Activated CD4-positive, CD25-positive, alpha-beta regulatory T cell treated with anti-CD3 and anti-CD28 coated beads, Interleukin-2, amount 50 U/mL, for 24 hours (primary cell): ENCODE measurements around the gene LCN12.

Experiments
- ATAC-seq, 2 donors: fragments of 150-1000 bp; cut with Tn5 transposase; one replicate each; pipeline ENCODE4 v1.10.0; 2021; ENCODE audit warnings: mild to moderate bottlenecking in 1 of 2, moderate library complexity in 1 of 2

The LCN12 gene

DNA sequence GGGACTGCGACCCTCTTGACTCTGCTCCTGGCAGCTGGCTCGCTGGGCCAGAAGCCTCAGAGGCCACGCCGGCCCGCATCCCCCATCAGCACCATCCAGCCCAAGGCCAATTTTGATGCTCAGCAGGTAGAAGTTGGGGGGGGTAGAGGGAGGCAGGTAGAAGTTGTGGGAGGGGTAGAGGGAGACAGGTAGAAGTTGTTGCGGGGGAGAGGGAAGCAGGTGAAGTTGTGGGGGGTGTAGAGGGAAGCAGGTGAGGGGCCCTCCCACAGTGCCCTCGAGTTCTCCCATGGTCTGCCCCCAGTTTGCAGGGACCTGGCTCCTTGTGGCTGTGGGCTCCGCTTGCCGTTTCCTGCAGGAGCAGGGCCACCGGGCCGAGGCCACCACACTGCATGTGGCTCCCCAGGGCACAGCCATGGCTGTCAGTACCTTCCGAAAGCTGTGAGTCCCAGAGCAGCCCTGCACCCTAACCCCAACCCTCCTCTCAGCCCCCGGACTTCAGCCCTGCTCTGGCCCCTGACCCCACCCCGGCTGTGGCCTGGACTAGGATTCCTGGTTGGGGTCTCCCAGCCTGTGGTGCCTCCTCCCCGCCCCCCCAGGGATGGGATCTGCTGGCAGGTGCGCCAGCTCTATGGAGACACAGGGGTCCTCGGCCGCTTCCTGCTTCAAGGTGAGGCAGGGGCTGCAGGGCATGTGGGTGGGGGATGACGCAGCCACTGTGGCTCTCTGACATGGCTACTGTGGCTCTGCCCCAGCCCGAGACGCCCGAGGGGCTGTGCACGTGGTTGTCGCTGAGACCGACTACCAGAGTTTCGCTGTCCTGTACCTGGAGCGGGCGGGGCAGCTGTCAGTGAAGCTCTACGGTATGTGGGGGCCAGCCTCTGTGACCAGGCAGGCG lies 6.5 kb upstream of the LCN12 start:
- no peak for ATAC-seq

DNA sequence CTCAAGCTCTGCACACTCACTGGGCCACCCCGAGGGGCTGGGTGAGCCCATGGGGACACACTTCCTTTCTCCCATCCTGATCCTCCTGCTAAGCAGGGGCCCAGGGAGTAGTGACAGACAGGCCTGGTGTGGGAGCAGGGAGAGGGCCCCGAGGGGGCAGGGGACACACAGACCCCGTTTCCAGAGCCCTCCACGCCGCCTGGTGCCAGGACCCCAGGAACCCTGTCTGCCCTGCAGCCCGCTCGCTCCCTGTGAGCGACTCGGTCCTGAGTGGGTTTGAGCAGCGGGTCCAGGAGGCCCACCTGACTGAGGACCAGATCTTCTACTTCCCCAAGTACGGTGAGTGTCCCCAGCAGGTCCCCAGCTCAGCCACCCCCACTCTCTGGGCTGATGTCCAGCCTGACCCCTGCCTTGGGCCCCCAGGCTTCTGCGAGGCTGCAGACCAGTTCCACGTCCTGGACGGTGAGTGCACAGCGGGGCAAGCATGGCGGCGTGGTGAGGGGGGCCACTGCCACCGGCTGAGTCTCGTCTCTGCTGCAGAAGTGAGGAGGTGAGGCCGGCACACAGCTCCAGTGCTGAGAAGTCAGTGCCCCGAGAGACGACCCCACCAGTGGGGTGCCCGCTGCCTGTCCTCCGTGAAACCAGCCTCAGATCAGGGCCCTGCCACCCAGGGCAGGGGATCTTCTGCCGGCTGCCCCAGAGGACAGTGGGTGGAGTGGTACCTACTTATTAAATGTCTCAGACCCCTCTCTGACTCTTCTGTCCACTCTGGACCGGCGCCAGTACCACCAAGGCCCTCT lies 5.6 kb upstream of the LCN12 start:
- ATAC-seq, result no peak

DNA sequence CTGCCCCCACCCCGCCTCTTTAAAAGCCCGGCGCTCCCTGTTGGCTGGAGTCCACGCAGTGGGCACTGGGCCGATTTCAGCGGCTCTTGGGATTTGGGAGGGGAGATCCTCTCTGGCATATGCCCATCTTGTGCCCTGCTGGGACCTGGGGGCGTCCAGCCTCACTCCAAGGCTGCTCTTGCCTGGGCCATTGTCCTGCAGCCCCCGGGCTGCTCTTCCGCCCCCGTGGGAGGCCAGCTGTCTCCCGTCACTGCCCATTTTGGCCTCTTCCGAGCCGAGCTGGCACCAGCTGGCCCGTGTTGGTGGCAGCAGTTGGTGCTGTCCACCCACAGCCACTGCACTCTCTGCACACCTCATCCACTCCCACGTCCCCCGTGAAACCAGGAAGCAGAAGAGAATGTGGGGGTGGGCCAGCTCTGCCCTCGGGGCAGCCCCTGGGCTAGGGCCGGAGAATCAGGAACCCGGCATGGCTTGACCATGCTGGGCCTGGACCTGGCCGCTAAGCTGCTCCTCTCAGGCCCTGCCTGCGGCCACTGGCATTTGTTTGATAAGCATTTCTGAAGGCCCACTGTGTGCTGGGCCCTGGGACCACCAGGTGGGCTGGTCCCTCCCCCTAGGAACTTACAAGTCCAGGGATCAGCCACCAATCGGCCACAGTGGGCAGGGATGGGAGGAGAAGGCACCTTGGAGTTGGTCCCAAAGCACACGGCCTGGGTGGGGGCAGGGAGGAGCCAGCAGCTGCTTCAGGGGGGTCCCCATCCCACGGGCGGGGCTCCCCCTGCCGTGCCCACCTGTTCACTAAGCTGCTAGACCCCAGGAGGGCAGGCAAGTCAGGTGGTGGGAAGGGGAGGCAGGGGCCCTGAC lies 4.8 kb upstream of the LCN12 start:
- no peak for ATAC-seq

DNA sequence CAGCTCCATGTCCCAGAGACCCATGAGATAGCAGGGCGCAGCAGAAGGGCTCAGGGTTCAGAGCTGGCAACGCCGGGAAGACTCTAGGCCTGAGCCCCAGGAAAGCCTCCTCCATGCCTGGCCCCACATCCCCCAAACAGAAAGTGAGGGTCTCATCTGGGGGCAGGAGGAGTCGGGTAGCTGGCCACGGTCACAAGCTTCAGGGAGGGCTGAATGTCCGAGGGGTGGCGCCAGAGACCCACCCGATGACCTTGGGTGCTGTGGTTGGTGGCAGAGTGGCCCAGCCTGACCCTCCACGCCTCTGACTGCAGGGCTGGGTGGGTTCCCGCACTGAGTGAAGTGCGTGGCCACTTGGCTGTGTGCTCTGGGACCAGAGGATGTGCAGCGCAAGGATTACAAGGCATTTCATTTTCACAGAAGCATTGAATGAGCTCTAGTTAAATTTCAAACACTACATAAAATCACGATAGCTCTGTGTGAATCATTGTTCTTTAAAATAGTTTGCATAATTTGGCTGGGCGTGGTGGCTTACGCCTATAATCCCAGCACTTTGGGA lies 4.0 kb upstream of the LCN12 start:
- ATAC-seq, result no peak

DNA sequence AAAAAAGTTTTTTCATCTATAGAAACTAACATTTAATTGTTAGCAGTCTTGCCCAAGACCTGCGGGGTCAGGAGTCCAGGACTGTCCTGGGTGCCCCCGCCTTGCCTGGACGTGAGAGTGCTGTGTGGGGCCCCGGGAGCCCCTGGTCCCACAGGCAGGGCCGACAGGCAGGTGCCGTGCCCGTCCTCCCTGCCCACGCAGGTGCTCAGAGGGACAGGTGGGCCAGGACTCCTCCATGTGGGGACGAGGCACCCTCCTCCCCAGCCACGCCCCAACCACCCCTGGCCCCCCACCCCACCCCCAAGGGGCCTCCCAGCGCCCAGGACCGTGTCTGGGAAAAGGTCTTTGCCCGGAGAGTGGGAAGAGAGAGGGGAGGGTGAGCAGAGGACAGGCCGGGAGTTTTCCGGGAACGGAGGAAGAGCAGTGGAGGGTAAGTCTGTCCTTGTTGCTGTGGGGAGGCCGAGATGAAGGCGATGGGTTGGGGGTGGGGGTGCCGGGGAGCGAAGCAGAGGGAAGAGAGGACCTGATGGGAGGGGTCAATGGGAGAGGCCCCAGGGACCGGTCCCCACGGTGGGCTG lies 2.7 kb upstream of the LCN12 start:
- no peak for ATAC-seq

DNA sequence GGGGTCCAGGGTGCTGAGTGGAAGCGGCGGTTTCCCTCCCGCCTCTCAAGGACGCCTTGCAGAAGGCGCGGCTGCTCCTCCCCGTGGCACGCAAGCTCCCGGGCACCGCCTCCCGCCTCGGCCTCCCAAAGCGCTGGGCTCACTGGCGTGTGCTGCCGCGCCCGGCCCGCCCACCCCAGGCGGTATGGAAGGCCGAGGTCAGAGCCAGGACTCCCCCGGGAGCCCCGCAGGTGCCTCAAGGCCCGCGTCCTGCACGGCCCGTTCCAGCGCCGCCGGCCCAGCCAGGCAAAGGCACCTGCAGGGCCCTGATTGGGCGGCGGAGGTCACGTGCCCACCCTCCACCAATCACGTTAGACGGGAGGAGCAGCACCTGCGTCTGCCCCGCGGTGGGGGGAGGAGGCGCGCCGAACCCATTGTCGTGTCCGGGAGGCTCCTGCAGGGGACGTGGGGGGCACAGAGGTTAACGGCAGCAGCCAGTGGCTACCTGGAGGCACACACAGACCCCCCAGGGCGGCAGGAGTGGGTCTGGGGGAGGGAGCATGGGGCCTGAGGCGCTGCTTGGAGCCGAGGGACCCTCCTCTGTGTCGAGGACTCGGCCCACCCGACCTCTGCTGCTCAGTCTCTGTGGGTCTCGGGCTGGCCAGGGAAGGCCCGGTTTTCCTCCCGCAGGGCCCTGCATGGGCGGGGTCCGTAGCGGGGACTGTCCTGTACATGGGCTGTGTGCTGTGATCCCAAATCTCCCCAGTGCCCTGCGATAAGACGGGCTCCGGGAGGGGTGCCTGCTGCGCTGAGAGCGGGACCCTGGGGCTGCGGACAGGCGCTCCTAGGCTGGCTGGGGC lies 2.0 kb upstream of the LCN12 start:
- ATAC-seq, result peak; percentile 97 to 98

DNA sequence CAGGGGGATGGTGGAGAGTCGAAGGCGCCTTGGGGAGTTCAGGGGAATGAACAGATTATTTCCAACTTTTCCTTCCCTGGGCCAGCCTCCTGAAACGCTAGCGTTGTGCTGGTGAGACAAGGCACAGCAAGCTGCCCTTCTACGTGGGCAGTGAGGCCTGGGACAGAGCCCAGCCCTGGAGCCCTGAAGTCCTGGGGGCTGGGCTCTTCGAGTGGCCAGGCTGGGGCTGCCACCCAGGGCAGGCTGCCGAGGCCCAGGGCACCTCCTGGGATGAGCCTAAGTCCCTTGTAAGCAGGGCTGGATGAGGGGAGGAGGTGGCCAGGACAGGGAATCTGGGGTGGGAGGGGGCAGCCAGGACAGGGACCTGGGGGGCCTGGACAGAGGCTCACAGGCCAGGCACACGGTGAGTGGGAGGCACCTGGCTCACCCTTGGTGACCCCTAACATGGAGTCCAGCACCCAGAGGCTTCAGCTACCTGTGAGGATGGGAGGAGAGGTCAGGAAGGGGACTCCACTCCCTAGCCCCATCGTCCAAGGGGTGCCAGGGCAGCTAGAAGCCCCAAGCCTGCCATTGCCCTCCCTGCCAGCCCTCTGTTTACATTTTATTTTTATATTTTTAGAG lies 1.3 kb upstream of the LCN12 start:
- no peak for ATAC-seq

DNA sequence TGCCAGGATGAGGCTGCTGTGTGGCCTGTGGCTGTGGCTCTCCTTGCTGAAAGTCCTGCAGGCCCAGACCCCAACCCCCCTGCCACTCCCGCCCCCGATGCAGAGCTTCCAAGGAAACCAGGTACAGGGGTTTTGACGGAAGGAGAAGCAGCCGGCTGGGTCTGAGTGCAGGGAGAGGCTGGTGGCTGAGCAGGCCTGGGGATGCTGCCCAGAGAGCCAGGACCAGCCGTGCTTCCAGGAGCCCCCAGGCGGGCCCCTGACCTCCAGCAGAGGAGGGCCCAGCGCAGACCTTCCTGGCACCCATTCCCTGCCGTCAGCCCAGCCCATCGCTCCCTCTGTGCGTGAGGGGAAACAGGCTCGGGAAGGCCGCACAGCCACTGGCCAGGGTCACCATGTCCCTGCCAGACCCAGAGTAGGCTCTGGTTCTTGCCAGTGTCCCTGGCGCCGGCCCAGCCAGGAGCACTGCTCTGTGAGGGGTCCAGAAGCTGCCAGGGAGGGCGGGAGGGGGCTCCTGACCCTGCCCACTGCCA lies 313 bp downstream of the LCN12 start:
- no peak for ATAC-seq

DNA sequence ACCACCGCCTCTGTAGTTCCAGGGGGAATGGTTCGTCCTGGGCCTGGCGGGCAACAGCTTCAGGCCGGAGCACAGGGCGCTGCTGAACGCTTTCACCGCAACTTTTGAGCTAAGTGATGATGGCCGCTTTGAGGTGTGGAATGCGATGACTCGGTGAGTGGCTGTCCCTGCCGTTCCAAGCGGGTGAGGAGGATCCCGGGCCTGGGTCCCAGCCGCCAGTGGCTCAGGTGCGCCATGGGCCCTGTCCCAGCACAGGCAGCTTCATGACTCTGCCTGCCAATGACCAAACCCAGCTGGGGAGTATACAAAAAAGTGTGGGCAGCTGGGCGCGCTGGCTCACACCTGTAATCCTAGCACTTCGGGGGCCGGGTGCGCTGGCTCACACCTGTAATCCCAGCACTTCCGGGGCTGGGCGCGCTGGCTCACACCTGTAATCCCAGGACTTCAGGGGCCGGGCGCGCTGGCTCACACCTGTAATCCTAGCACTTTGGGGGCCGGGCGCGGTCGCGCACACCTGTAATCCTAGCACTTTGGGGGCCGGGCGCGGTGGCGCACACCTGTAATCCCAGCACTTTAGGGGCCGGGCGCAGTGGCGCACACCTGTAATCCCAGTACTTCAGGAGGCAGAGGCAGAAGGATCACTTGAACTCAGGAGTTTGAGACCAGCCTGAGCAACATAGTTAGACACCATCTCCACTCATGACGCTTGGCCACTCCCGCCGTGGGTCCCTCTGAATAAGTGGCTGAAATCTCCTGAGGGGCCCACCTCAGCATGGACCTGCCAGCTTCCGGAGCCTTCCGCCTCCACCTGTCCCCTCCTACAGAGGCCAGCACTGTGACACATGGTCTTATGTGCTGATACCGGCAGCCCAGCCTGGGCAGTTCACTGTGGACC lies 1.1 kb downstream of the LCN12 start:
- ATAC-seq, result no peak

DNA sequence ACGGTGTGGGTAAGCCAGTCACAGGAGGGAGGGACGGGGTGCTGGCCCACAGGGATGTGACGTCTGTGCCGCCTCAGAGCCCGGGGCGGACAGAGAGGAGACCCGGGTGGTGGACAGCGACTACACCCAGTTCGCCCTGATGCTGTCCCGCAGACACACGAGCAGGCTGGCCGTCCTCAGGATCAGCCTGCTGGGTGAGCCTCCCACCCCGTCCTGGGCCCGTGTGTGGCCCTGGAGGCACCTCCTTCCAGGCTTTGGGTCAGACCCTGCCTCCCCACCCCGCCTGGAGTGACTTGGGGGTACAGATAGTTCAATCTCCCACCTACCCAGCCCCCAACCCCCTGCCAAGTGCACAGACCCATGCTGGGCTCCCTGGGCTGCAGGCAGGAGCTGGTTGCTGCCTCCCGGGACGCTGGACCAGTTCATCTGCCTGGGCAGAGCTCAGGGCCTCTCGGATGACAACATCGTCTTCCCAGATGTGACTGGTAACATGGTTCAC lies 1.7 kb downstream of the LCN12 start:
- no peak for ATAC-seq

DNA sequence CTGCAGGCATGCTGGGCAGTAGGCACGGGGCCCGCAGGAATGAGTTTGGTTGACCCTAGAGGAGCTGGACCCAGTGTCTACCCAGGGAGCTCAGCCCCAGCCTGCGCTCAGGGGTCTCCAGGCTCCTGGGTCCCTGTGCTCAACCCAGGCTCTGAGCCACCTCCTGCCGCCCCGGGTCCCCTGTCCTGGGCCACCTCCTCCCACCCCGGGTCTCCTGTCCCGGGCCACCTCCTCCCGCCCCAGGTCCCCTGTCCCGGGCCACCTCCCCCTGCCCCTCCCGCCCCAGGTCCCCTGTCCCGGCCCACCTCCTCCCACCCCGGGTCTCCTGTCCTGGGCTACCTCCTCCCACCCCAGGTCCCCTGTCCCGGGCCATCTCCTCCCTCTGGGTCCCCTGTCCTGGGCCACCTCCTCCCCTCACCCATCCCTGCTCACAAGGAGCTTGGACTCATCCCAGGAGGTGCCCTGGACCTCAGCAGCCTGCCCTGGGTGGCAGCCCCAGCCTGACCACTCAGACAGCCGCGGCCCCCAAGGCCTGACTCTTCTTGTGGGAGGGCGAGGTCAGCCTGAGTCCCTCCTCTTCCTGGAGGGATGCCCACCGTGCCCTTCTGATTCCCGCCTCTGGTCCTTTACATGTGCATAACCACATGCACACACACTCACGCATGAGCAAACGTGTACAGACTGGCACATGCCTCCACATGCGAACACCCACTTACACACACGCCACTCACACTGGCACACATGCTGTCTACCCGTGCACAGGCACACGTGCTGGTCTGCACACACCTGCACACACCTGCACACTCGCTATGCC lies 2.4 kb downstream of the LCN12 start:
- no peak for ATAC-seq

DNA sequence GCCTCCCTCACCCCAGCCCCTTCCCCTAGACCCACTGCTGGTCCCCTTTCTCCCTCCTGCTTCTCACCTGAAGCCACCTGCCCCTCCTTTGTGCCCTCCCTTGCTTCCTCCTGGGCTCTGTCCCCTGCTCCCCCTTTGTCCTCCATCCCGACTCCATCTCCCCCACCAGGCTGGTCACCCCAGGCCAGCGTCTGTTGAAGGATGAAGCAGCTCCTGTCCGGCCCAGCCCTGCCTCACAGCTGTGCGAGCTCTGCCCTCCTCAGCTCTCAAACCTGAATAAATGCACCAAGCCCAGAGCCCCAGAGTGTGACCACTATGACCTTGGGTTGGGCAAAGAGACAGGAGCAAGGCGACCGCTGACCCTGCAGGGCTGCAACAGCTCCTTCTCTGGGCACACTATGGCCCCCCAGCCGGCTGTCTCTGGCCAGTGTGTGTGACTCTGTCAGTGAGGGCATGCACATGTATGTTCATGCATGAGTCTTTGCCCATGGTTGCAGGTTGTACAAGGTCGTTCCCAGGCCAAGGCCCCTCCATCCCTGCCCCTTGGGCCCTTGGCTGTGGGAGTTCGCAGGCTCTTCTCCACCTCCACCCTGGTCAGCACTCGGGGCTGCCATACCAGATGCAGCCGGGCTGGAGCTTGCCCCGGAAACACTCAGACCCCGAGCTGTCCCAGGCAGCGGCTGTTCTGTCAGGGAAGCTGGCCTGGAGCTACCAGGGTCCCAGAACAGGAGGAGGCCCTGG lies 3.3 kb downstream of the LCN12 start:
- ATAC-seq, result no peak

DNA sequence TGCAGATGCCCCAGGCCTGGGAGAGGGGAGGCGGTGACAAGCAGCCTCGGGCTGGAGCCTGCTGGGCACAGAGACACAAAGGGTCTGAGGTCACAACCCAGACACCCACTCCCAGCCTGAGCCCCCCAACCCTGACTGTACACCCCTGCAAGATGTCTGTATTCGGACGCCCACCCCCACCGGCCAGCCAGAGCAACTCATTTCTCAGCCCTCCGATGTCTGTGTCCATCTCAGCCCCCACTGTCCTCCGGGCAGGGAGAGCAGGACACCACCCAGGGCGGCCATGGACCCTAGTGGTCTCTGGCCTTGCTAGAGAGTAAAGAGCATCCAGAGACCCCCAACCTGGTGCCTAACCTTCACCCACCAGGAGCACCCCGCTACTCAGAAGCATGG lies 3.9 kb downstream of the LCN12 start:
- no peak for ATAC-seq

DNA sequence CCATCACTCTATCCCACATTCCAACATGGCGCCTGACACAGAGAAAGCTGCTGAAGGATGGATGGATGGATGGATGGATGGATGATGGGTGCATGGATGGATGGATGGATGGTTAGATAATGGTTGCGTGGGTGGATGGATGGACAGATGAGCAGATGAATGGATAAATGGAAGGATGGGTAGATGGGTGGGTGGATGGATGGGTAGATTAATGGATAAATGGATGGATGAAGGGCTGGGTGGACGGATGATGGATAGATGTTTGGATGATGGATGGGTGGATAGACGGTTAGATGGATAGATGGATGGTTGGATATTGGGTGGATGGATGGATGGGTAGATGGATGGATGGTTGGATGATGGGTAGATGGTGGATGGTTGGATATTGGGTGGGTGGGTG lies 4.5 kb downstream of the LCN12 start:
- ATAC-seq, result no peak

DNA sequence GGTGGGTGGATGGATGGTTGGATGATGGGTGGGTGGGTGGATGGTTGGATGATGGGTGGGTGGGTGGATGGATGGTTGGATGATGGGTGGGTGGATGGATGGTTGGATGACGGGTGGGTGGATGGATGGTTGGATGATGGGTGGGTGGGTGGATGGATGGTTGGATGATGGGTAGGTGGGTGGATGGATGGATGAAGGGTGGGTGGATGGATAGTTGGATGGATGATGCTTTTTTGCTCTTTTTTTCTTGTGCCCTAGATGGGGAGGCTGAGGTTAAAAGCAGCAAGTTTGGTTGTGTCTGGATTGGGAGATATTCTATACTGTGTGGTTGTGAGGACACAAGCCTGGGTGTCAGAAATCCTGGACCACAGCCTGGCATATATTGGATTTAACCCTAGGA lies 5.4 kb downstream of the LCN12 start:
- ATAC-seq, result no peak

DNA sequence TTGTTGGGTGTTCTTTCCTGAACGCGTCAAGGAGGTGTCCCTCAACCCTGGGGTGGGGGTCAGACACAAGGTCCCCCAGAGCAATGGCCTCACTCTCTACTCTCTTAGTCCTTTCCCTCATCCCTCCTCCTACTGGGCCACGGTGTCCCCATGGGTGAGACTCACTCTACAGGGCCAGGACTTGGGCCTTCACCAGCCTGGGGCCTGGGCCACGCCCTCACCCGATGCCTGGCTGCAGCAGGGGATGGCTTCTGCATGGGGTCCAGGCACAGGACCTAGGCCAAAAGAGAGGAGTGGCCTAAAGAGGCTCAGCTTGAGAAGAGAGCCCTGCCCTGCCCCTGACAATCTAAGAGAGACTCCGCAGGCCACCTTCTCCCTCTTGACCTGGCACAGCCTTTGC lies 5.8 kb downstream of the LCN12 start:
- ATAC-seq, result no peak

DNA sequence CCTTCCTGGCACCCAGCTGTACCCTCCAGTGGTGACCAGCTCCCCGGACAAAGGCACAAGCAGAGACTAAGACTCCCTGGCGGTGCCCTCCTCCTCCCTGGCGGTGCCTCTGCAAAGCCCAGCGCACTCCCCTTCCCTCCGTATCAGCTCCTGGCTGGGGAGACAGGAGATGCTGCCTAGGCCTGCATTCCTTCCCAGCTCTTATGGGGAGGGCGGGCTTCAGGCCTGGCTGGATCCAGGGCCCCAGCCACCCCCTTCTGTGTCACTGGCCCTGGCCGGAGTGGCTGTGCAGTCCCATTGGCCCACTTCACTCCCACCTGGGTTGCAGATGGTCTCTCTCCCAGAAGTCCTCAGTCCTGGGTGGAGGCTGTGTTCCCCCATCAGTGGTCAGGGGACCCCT lies 6.4 kb downstream of the LCN12 start:
- no peak for ATAC-seq
